HepG2 (cell line): ENCODE measurements around the gene C2orf49. TPM values are rescaled to one million over a fixed set of nuclear protein-coding genes. Genes with fewer than 3 reads are reported as not detected.

Experiments used
- BRD4 ChIP-seq: sonication (generic); formaldehyde crosslinking; IDR thresholded peaks from 2 replicates; pipeline ENCODE4 v1.4.0; 2020; ENCODE audit warnings: missing genetic modification reagents
- CHD4 ChIP-seq: fragments of 200-600 bp; sonication (generic); IDR thresholded peaks from 2 replicates; pipeline ENCODE4 v1.7.0; 2017; ENCODE audit warnings: mild to moderate bottlenecking, low read length, borderline replicate concordance
- FOXK1 ChIP-seq: sonication (generic); formaldehyde crosslinking; IDR thresholded peaks from 2 replicates; pipeline ENCODE4 v1.4.0; 2020; ENCODE audit warnings: low read depth, missing genetic modification reagents, borderline replicate concordance
- MIER3 ChIP-seq: IDR thresholded peaks from 2 replicates; pipeline ENCODE4 v1.6.1; 2016; ENCODE audit warnings: missing compliant biosample characterization, borderline replicate concordance
- REXO4 ChIP-seq: sonication (generic); formaldehyde crosslinking; IDR thresholded peaks from 2 replicates; pipeline ENCODE4 v1.8.0; 2022; ENCODE audit warnings: missing genetic modification reagents, mild to moderate bottlenecking, borderline replicate concordance
- SOX13 ChIP-seq, 3 experiments: fragments of 450-650 bp in 1 of 3; sonication (generic) in 1 of 3; formaldehyde crosslinking in 1 of 3; IDR thresholded peaks in 2 of 3; conservative IDR thresholded peaks in 1 of 3; 2 replicates each; pipeline versions ENCODE4 v1.5.0 to v1.6.1; 2016 to 2020; ENCODE audit warnings: antibody characterized with exemption in 1 of 3, mild to moderate bottlenecking in 1 of 3, missing compliant biosample characterization in 1 of 3, missing genetic modification reagents in 1 of 3, moderate library complexity in 1 of 3
- TBP ChIP-seq: sonication (generic); formaldehyde crosslinking; IDR thresholded peaks from 2 replicates; pipeline ENCODE4 v1.5.0; 2020; ENCODE audit warnings: missing genetic modification reagents
- ZNF607 ChIP-seq: sonication (generic); formaldehyde crosslinking; IDR thresholded peaks from 2 replicates; pipeline ENCODE4 v1.5.1; 2020; ENCODE audit warnings: missing genetic modification reagents, mild to moderate bottlenecking, borderline replicate concordance
- ZNF83 ChIP-seq: sonication (generic); formaldehyde crosslinking; IDR thresholded peaks from 2 replicates; pipeline ENCODE4 v1.4.0; 2020; ENCODE audit warnings: missing genetic modification reagents, mild to moderate bottlenecking, borderline replicate concordance
- polyA plus RNA-seq, 8 experiments: library from polyadenylated mRNA; depleted of rRNA in 3 of 8; stranded (reverse) in 7 of 8; unstranded in 1 of 8; fragments of >200 nt; fragmentation: Illumina TruSeq in 4 of 8; extraction: Trizol in 4 of 8; gene quantifications; 2 replicates each; pipeline versions ENCODE4 v1.2.1 to v1.2.3, GENCODE V29; 2011 to 2016; ENCODE audit warnings: low read depth in 4 of 8, missing spikeins in 1 of 8, mixed read lengths in 1 of 8; ENCODE audit not compliant: insufficient read depth in 1 of 8
- total RNA-seq, 5 experiments: library from RNA; depleted of rRNA; stranded (reverse); fragments of >200 nt; fragmentation: Illumina TruSeq; extraction: Trizol; gene quantifications; 2 replicates each; pipeline ENCODE4 v1.2.3, GENCODE V29; 2016; ENCODE audit warnings: low read depth in 1 of 5
- TF ChIP-seq, protein P1 (sequence below), 2 experiments: sonication (generic) in 1 of 2; formaldehyde crosslinking in 1 of 2; IDR thresholded peaks; 2 replicates each; pipeline versions ENCODE4 v1.4.0 to v1.6.1; 2018 to 2020; ENCODE audit warnings: missing genetic modification reagents in 2 of 2, borderline replicate concordance in 1 of 2, low read depth in 1 of 2, mild to moderate bottlenecking in 1 of 2, missing biosample characterization in 1 of 2
- TF ChIP-seq, protein P2 (sequence below): sonication (generic); formaldehyde crosslinking; IDR thresholded peaks from 2 replicates; pipeline ENCODE4 v1.4.0; 2020; ENCODE audit warnings: missing genetic modification reagents, low read depth, mild to moderate bottlenecking, borderline replicate concordance
- TF ChIP-seq, protein P3 (sequence below): sonication (generic); formaldehyde crosslinking; IDR thresholded peaks from 2 replicates; pipeline ENCODE4 v1.8.1; 2023; ENCODE audit warnings: mild to moderate bottlenecking, inconsistent platforms, moderate library complexity, missing genetic modification reagents, borderline replicate concordance
- TF ChIP-seq, protein P4 (sequence below): sonication (generic); formaldehyde crosslinking; IDR thresholded peaks from 2 replicates; pipeline ENCODE4 v1.4.0; 2020; ENCODE audit warnings: missing genetic modification reagents
- TF ChIP-seq, protein P5 (sequence below): sonication (generic); formaldehyde crosslinking; IDR thresholded peaks from 2 replicates; pipeline ENCODE4 v1.4.0; 2020; ENCODE audit warnings: missing genetic modification reagents

C2orf49 gene
- total and polyA plus RNA-seq, 2 of the 13 experiments (the other 11 are each of a cell fraction or from before 2014, with no cell fraction given), result 24.7 to 28.8 TPM

DNA sequence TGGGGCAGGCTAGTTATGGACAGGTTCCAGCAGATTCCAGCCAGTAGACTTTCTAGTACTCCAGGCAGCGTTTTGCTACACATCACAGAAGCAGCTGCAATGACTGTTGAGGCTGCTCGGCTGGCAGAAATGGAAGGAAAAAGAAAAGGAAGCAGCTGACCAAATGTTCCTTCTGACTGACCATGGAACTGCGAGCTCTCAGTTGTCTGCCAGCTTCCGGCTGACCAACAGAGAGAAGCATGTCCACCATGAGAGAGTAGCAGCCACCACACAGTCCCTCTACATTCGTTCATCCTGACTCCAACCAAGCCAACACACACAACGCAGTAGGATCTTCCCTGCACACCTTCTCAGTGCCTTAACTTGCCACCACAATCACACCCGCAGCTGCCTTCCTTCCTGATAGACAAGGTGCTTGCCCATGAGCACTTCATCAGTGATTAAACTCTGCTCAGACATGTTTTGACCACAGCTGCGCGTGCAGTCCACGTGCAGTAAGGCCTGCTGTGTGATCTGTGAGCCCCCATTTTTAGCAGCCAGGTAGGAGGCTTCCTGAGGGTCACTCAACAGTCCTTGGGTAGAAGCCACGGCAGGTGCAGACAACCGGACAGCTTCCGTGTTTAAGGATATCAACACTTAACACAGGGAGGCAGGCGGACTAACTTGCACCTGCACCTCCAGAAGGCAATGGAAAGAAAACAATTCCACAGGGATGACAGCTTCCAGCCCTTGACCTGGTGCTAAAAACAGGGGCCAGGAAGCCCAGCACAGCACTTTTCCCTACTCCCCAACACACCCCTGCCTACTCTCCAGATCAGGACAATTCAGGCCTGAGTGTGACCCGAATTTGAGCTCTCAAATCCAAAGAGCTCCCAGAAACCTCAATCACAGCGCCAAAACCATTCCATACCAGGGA, 8.8 kb upstream of the C2orf49 start (continued):
- TF ChIP-seq ZNF607 (CRISPR knock-in tag) (peak; percentile 80; the same call in 1 of the 2 replicates), ZNF83 (CRISPR knock-in tag) (peak; percentile 20; the same call in 1 of the 2 replicates), SOX13 (IDR thresholded peaks at IDR 0.05) (no peak), SOX13 (CRISPR knock-in tag; conservative IDR thresholded peaks at IDR 0.05 in 1 of 2, IDR thresholded peaks at IDR 0.05 in 1 of 2) (peak in 1 of 2 experiments; percentile 28; a peak in 1 of 4 replicates), BRD4 (CRISPR knock-in tag) (no peak; the same call in 1 of the 2 replicates), MIER3 (no peak; the same call in 1 of the 2 replicates), FOXK1 (CRISPR knock-in tag) (peak; percentile 37; the same call in 1 of the 2 replicates), CHD4 (no peak), TBP (CRISPR knock-in tag) (no peak), REXO4 (CRISPR knock-in tag) (0 out of 2 replicates have a peak, but pooled peaks have one; percentile 87)
- TF ChIP-seq, protein P1, sequence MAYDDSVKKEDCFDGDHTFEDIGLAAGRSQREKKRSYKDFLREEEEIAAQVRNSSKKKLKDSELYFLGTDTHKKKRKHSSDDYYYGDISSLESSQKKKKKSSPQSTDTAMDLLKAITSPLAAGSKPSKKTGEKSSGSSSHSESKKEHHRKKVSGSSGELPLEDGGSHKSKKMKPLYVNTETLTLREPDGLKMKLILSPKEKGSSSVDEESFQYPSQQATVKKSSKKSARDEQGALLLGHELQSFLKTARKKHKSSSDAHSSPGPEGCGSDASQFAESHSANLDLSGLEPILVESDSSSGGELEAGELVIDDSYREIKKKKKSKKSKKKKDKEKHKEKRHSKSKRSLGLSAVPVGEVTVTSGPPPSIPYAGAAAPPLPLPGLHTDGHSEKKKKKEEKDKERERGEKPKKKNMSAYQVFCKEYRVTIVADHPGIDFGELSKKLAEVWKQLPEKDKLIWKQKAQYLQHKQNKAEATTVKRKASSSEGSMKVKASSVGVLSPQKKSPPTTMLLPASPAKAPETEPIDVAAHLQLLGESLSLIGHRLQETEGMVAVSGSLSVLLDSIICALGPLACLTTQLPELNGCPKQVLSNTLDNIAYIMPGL (CRISPR knock-in tag; IDR thresholded peaks at IDR 0.05; ENCODE audit: borderline replicate concordance in 1 of 2, low read depth in 1 of 2), result peak in 1 of 2 experiments; percentile 91; a peak in 2 of 4 replicates
- TF ChIP-seq, protein P2, sequence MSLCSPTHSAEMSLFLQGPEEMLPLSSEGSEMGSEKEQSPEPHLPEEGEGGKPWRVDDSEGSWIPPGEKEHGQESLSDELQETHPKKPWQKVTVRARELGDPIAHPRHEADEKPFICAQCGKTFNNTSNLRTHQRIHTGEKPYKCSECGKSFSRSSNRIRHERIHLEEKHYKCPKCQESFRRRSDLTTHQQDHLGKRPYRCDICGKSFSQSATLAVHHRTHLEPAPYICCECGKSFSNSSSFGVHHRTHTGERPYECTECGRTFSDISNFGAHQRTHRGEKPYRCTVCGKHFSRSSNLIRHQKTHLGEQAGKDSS (CRISPR knock-in tag), result peak; percentile 76; the same call in 1 of the 2 replicates
- TF ChIP-seq, protein P3, sequence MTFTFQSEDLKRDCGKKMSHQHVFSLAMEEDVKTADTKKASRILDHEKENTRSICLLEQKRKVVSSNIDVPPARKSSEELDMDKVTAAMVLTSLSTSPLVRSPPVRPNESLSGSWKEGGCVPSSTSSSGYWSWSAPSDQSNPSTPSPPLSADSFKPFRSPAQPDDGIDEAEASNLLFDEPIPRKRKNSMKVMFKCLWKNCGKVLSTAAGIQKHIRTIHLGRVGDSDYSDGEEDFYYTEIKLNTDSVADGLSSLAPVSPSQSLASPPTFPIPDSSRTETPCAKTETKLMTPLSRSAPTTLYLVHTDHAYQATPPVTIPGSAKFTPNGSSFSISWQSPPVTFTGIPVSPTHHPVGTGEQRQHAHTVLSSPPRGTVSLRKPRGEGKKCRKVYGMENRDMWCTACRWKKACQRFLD (CRISPR knock-in tag), result peak; percentile 99
- TF ChIP-seq, protein P4, sequence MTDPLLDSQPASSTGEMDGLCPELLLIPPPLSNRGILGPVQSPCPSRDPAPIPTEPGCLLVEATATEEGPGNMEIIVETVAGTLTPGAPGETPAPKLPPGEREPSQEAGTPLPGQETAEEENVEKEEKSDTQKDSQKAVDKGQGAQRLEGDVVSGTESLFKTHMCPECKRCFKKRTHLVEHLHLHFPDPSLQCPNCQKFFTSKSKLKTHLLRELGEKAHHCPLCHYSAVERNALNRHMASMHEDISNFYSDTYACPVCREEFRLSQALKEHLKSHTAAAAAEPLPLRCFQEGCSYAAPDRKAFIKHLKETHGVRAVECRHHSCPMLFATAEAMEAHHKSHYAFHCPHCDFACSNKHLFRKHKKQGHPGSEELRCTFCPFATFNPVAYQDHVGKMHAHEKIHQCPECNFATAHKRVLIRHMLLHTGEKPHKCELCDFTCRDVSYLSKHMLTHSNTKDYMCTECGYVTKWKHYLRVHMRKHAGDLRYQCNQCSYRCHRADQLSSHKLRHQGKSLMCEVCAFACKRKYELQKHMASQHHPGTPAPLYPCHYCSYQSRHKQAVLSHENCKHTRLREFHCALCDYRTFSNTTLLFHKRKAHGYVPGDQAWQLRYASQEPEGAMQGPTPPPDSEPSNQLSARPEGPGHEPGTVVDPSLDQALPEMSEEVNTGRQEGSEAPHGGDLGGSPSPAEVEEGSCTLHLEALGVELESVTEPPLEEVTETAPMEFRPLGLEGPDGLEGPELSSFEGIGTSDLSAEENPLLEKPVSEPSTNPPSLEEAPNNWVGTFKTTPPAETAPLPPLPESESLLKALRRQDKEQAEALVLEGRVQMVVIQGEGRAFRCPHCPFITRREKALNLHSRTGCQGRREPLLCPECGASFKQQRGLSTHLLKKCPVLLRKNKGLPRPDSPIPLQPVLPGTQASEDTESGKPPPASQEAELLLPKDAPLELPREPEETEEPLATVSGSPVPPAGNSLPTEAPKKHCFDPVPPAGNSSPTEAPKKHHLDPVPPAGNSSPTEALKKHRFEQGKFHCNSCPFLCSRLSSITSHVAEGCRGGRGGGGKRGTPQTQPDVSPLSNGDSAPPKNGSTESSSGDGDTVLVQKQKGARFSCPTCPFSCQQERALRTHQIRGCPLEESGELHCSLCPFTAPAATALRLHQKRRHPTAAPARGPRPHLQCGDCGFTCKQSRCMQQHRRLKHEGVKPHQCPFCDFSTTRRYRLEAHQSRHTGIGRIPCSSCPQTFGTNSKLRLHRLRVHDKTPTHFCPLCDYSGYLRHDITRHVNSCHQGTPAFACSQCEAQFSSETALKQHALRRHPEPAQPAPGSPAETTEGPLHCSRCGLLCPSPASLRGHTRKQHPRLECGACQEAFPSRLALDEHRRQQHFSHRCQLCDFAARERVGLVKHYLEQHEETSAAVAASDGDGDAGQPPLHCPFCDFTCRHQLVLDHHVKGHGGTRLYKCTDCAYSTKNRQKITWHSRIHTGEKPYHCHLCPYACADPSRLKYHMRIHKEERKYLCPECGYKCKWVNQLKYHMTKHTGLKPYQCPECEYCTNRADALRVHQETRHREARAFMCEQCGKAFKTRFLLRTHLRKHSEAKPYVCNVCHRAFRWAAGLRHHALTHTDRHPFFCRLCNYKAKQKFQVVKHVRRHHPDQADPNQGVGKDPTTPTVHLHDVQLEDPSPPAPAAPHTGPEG (CRISPR knock-in tag), result peak; percentile 71; the same call in 1 of the 2 replicates
- TF ChIP-seq, protein P5, sequence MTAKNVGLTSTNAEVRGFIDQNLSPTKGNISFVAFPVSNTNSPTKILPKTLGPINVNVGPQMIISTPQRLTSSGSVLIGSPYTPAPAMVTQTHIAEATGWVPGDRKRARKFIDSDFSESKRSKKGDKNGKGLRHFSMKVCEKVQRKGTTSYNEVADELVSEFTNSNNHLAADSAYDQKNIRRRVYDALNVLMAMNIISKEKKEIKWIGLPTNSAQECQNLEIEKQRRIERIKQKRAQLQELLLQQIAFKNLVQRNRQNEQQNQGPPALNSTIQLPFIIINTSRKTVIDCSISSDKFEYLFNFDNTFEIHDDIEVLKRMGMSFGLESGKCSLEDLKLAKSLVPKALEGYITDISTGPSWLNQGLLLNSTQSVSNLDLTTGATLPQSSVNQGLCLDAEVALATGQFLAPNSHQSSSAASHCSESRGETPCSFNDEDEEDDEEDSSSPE, result peak; percentile 74
